Spleen (tissue), 7 donors: ENCODE data around the gene NRL.

Source experiments
- CTCF ChIP-seq, 11 experiments: fragments of 200-600 bp in 7 of 11; fragments of 450-650 bp in 4 of 11; sonication (generic) in 4 of 11; IDR thresholded peaks in 8 of 11; conservative IDR thresholded peaks in 3 of 11; 1 replicate in 7 of 11; 2 replicates in 4 of 11; pipeline versions ENCODE4 v1.4.0 to v1.8.0; 2016 to 2021; ENCODE audit warnings: antibody characterized with exemption in 11 of 11, inconsistent platforms in 4 of 11, mild to moderate bottlenecking in 1 of 11
- POLR2AphosphoS5 ChIP-seq, 3 donors: sonication (generic); formaldehyde crosslinking; IDR thresholded peaks; one replicate each; pipeline ENCODE4 v1.5.1; 2017; ENCODE audit warnings: antibody characterized with exemption in 3 of 3
- donor health status: DM: no; HTN: no; CAD: no; lungs with moderate emphysema.
- donor health status: DM: no; HTN: no; CAD: no.
- donor health status: DM: no; HTN: no; CAD: no.

GRCh38 chr14:24113801-24114531 is 783 bp downstream of the NRL start:
- no peak for TF ChIP-seq CTCF (IDR thresholded peaks at IDR 0.05 in 8 of 11, conservative IDR thresholded peaks at IDR 0.05 in 3 of 11)
- peak; percentile 64 to 94 (median 85) for TF ChIP-seq POLR2AphosphoS5 (IDR thresholded peaks at IDR 0.05)
